Thymus (tissue), 11 donors: ENCODE data around the gene PRDM16. TPM values are rescaled to one million over a fixed set of nuclear protein-coding genes. Genes with fewer than 3 reads are reported as not detected.

Experiments
- DNase-seq, 9 donors: peaks; one replicate each; pipeline ENCODE4 v3.0.0-alpha.2; 2013; ENCODE audit warnings: low spot score in 9 of 9, low read depth in 6 of 9, missing footprints in 1 of 9
- H3K27ac ChIP-seq, 2 donors: one replicate each; pipeline ENCODE4 v1.5.1; 2013; ENCODE audit warnings: control low read depth in 1 of 2, low read depth in 1 of 2, low read length in 1 of 2, mild to moderate bottlenecking in 1 of 2, moderate library complexity in 1 of 2
- H3K27me3 ChIP-seq, 2 donors: one replicate each; pipeline ENCODE4 v1.5.1; 2013; ENCODE audit warnings: low read length in 1 of 2; ENCODE audit not compliant: control insufficient read depth in 2 of 2, insufficient read depth in 1 of 2
- H3K36me3 ChIP-seq, 2 donors: one replicate each; pipeline ENCODE4 v1.5.1; 2013; ENCODE audit warnings: low read length in 1 of 2, mild to moderate bottlenecking in 1 of 2, moderate library complexity in 1 of 2; ENCODE audit not compliant: control insufficient read depth in 2 of 2, insufficient read depth in 2 of 2
- H3K4me1 ChIP-seq, 2 donors: one replicate each; pipeline ENCODE4 v1.5.1; 2013; ENCODE audit warnings: low read length in 2 of 2; ENCODE audit not compliant: control insufficient read depth in 2 of 2, insufficient read depth in 2 of 2
- H3K4me3 ChIP-seq, 2 donors: one replicate each; pipeline ENCODE4 v1.5.1; 2013; ENCODE audit warnings: low read length in 2 of 2, control low read depth in 1 of 2, mild to moderate bottlenecking in 1 of 2
- H3K9me3 ChIP-seq, 2 donors: one replicate each; pipeline ENCODE4 v1.5.1; 2013; ENCODE audit warnings: low read length in 1 of 2, mild to moderate bottlenecking in 1 of 2; ENCODE audit not compliant: control insufficient read depth in 2 of 2, insufficient read depth in 1 of 2
- WGBS: extraction: QIAGEN DNeasy Blood & Tissue Kit; methylation state at CpG from one replicate; pipeline ENCODE4 v1.1.7; 2013; 5-methylcytosine and 5-hydroxymethylcytosine counted together
- polyA plus RNA-seq: library from polyadenylated mRNA; stranded (reverse); fragments of 200-250 nt; gene quantifications from one replicate; pipeline ENCODE4 v1.2.3, GENCODE V29; 2013
- total RNA-seq: library from RNA; stranded (reverse); fragments of 120-200 nt; gene quantifications from one replicate; pipeline ENCODE4 v1.2.4, GENCODE V29; 2013
- donor health status: healthy.

The PRDM16 gene
- total and polyA plus RNA-seq, 2 donors: 0.09 to 0.55 TPM

- Histone ChIP-seq H3K27me3 (peaks cover 2 to 31% of the 10 kb centered on the region in 2 donors), H3K36me3 (no peaks in the 10 kb centered on the region), H3K9me3 (peaks cover 0 to 7% of the 10 kb centered on the region in 2 donors), H3K27ac (no peak overlapping the region), H3K4me3 (no peak overlapping the region), H3K4me1 (no peaks in the 10 kb centered on the region)
- DNase-seq: no peak
- 94% methylated on average over 3 of the region's 3 CpGs for WGBS
These were observed 17.4 kb upstream of the PRDM16 start for GRCh38 chr1:3051270-3052268.

- Histone ChIP-seq H3K4me3 (no peak overlapping the region), H3K4me1 (no peaks in the 10 kb centered on the region), H3K27me3 (peaks cover 2 to 35% of the 10 kb centered on the region in 2 donors)
These were observed 16.5 kb upstream of the PRDM16 start for GRCh38 chr1:3052501-3052900.

GRCh38 chr1:3053366-3053980, 15.5 kb upstream of the PRDM16 start:
- Histone ChIP-seq H3K36me3 (no peaks in the 10 kb centered on the region), H3K27me3 (peaks cover 2 to 42% of the 10 kb centered on the region in 2 donors), H3K27ac (no peak overlapping the region), H3K4me3 (no peak overlapping the region), H3K4me1 (no peaks in the 10 kb centered on the region), H3K9me3 (peaks cover 0 to 7% of the 10 kb centered on the region in 2 donors)
- WGBS: 95% methylated on average over 9 of the region's 9 CpGs
- DNase-seq: no peak

More at GRCh38 chr1:3052501-3052900, 16.5 kb upstream of the PRDM16 start:
- Histone ChIP-seq H3K27ac (no peak overlapping the region), H3K9me3 (peaks cover 0 to 7% of the 10 kb centered on the region in 2 donors), H3K36me3 (no peaks in the 10 kb centered on the region)
- over 99% methylated on average over 5 of the region's 5 CpGs for WGBS
- DNase-seq: no peak

- Histone ChIP-seq H3K36me3 (no peaks in the 10 kb centered on the region), H3K9me3 (peaks cover 0 to 7% of the 10 kb centered on the region in 2 donors), H3K27ac (no peak overlapping the region), H3K4me3 (no peak overlapping the region), H3K4me1 (no peaks in the 10 kb centered on the region), H3K27me3 (peaks cover 2 to 43% of the 10 kb centered on the region in 2 donors)
- DNase-seq: no peak
- 95% methylated on average over 6 of the region's 6 CpGs for WGBS
These were observed 15.0 kb upstream of the PRDM16 start for GRCh38 chr1:3053986-3054385.

GRCh38 chr1:3054474-3054873, 14.5 kb upstream of the PRDM16 start:
- no peak for DNase-seq
- Histone ChIP-seq H3K9me3 (peaks cover 0 to 7% of the 10 kb centered on the region in 2 donors), H3K4me1 (no peaks in the 10 kb centered on the region), H3K36me3 (no peaks in the 10 kb centered on the region), H3K4me3 (no peak overlapping the region), H3K27ac (no peak overlapping the region), H3K27me3 (peaks cover 2 to 40% of the 10 kb centered on the region in 2 donors)
- 96% methylated on average over 12 of the region's 12 CpGs for WGBS

DNA sequence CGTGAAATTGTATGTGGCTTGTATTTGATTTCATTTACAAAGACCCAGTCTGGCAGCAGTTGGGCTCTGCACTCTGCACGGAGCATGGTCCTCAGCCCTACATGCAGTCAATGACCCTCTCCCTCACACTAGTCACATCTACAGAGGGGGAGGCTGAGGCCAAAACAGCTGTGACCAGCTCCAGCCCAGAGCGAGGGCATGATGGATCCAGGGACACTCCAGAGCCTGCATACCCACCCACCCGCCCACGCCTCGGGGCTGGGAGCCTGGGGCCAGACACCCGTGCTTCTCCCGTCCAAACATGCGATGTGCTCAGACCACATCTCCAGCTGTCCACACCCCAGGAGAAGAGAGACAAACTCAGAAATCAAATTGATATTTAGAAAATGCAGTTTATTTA, 14.0 kb upstream of the PRDM16 start:
- Histone ChIP-seq H3K36me3 (no peaks in the 10 kb centered on the region), H3K4me1 (no peaks in the 10 kb centered on the region), H3K4me3 (no peak overlapping the region), H3K9me3 (peaks cover 0 to 7% of the 10 kb centered on the region in 2 donors), H3K27me3 (peaks cover 2 to 39% of the 10 kb centered on the region in 2 donors), H3K27ac (no peak overlapping the region)
- no peak for DNase-seq
- 96% methylated on average over 9 of the region's 9 CpGs for WGBS

DNA sequence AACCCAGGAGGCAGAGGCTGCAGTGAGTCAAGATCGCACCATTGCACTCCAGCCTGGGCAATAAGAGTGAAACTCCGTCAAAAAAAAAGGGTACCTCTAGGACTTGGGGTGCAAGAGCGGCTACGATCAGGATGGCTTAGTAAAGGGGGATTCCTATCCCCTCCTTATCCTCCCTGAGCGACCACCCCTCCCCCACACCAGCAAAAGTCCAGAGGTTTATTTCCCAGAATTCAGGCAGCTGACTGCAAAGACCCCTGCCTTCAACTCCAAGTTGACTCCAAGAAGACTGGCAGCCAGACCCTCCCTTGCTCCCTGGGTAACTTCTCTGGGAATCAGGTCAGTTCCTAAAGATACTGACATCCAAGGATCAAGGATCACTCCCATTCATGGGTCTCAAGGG, 12.4 kb upstream of the PRDM16 start:
- H3K27ac ChIP-seq: no peak overlapping the region
- H3K27me3 ChIP-seq: peaks cover 0 to 52% of the 10 kb centered on the region in 2 donors
- DNase-seq: no peak
- 97% methylated on average over 5 of the region's 5 CpGs for WGBS
- no peak overlapping the region for H3K4me3 ChIP-seq
- H3K9me3 ChIP-seq: peaks cover 0 to 7% of the 10 kb centered on the region in 2 donors
- no peaks in the 10 kb centered on the region for H3K4me1 ChIP-seq
- no peaks in the 10 kb centered on the region for H3K36me3 ChIP-seq

- H3K27ac ChIP-seq: no peak overlapping the region
- no peaks in the 10 kb centered on the region for H3K9me3 ChIP-seq
- DNase-seq: no peak
- no peak overlapping the region for H3K4me3 ChIP-seq
- WGBS: 92% methylated on average over 10 of the region's 10 CpGs
- no peaks in the 10 kb centered on the region for H3K36me3 ChIP-seq
- no peaks in the 10 kb centered on the region for H3K4me1 ChIP-seq
- H3K27me3 ChIP-seq: peaks cover 0 to 63% of the 10 kb centered on the region in 2 donors
These were observed 10.6 kb upstream of the PRDM16 start for GRCh38 chr1:3058263-3059030.
